Adrenal gland (tissue), 5 donors: ENCODE data around the gene DNAH12.

Experiments
- CTCF ChIP-seq, 6 experiments: fragments of 450-650 bp in 4 of 6; fragments of 200-600 bp in 2 of 6; sonication (generic) in 1 of 6; IDR thresholded peaks; 1 replicate in 5 of 6; 2 replicates in 1 of 6; pipeline versions ENCODE4 v1.5.1 to v1.8.0; 2016 to 2021; ENCODE audit warnings: antibody characterized with exemption in 6 of 6, mild to moderate bottlenecking in 2 of 6, moderate library complexity in 1 of 6
- POLR2A ChIP-seq, 2 donors: fragments of 450-650 bp; IDR thresholded peaks; one replicate each; pipeline ENCODE4 v1.6.1; 2017; ENCODE audit warnings: antibody characterized with exemption in 2 of 2, mild to moderate bottlenecking in 2 of 2, moderate library complexity in 1 of 2
- donor health status: DM: no; HTN: no; CAD: no.

- no peak for TF ChIP-seq CTCF (IDR thresholded peaks at IDR 0.05)
- TF ChIP-seq POLR2A (IDR thresholded peaks at IDR 0.05) = no peak
Observed at GRCh38 chr3:57572096-57572495, 28.0 kb upstream of the DNAH12 start.
